ENCODE measurements around the gene HSPD1. TPM values are rescaled to one million over a fixed set of nuclear protein-coding genes. Genes with fewer than 3 reads are reported as not detected.
"Not testable (repeated sequence)": the region's sequence is repeated elsewhere in the genome, so short reads cannot be mapped to it uniquely, and the experiment has no call there.

HSPD1 gene
- polyA plus RNA-seq, 1 experiment: 283 TPM

DNA sequence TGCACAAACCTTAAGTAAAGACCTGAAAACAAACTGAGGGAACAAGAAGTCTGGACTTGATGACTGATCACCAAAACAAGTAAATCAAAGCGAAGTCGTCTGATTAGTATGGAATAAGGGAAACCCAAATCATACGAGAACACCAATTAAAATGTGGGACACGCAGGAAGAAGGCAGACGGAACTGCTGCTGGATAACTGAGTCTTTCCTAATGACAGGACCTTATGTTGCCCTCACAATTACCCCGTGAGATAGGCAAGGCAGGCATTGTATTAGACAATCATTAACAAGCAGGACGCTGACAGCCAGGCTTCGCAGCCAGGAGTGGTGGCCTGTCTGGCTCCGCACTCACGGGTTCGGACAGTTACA, 46.9 kb downstream of the HSPD1 start:
- TF ChIP-seq, protein P1, sequence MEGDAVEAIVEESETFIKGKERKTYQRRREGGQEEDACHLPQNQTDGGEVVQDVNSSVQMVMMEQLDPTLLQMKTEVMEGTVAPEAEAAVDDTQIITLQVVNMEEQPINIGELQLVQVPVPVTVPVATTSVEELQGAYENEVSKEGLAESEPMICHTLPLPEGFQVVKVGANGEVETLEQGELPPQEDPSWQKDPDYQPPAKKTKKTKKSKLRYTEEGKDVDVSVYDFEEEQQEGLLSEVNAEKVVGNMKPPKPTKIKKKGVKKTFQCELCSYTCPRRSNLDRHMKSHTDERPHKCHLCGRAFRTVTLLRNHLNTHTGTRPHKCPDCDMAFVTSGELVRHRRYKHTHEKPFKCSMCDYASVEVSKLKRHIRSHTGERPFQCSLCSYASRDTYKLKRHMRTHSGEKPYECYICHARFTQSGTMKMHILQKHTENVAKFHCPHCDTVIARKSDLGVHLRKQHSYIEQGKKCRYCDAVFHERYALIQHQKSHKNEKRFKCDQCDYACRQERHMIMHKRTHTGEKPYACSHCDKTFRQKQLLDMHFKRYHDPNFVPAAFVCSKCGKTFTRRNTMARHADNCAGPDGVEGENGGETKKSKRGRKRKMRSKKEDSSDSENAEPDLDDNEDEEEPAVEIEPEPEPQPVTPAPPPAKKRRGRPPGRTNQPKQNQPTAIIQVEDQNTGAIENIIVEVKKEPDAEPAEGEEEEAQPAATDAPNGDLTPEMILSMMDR (IDR thresholded peaks at IDR 0.05; ENCODE audit: low read depth, low read length): no peak
- POLR2A ChIA-PET: interaction anchor here (0.6 to 3.2 kb wide), 18 partner anchors 9 to 253 kb away, joined by 3 to 49 read pairs (median 5); partner anchors contain the start of genes HSPD1, HSPE1, MARS2 and MOB4
- peak overlapping the region; percentile 82 for H3K4me3 ChIP-seq (ENCODE audit: low read depth, low read length)
- CTCF ChIA-PET: interaction anchor here (0.5 to 1.0 kb wide), 5 partner anchors 12 to 1851 kb away, joined by 3 to 7 read pairs (median 3); partner anchors contain the start of gene SF3B1
- peaks cover 4% of the 10 kb centered on the region; the same call in 1 of the 2 replicates for H3K9me3 ChIP-seq (ENCODE audit: control insufficient read depth, insufficient read depth, low read length)
- H3K27ac ChIP-seq (ENCODE audit: low read depth, low read length): peak overlapping the region; percentile 88
- no peaks in the 10 kb centered on the region for H3K27me3 ChIP-seq (ENCODE audit: control insufficient read depth, insufficient read depth, low read length)
- DNase-seq (ENCODE audit: low read depth, low spot score): no peak

GRCh38 chr2:197450935-197451358, 48.7 kb downstream of the HSPD1 start:
- H3K9me3 ChIP-seq (ENCODE audit: control insufficient read depth, insufficient read depth, low read length); CTCF ChIA-PET: not testable (repeated sequence)

GRCh38 chr2:197450465-197450864, 49.2 kb downstream of the HSPD1 start:
- Histone ChIP-seq H3K9me3 (ENCODE audit: control insufficient read depth, insufficient read depth, low read length) (peaks cover 4% of the 10 kb centered on the region; the same call in 1 of the 2 replicates), H3K4me3 (ENCODE audit: low read depth, low read length) (no peak overlapping the region), H3K27me3 (ENCODE audit: control insufficient read depth, insufficient read depth, low read length) (no peaks in the 10 kb centered on the region), H3K27ac (ENCODE audit: low read depth, low read length) (no peak overlapping the region)
- DNase-seq (ENCODE audit: low read depth, low spot score): no peak
- POLR2A ChIA-PET: no interaction called here
- TF ChIP-seq, protein P1 (IDR thresholded peaks at IDR 0.05; ENCODE audit: low read depth, low read length): no peak
- CTCF ChIA-PET: no interaction called here

More at GRCh38 chr2:197450935-197451358, 48.7 kb downstream of the HSPD1 start:
- POLR2A ChIA-PET: interaction anchor here (1.3 kb wide), 1 partner anchor 16 kb away, joined by 8 read pairs; the partner anchor contains the start of gene SF3B1
- H3K27ac ChIP-seq (ENCODE audit: low read depth, low read length); H3K27me3 ChIP-seq (ENCODE audit: control insufficient read depth, insufficient read depth, low read length); DNase-seq (ENCODE audit: low read depth, low spot score); H3K4me3 ChIP-seq (ENCODE audit: low read depth, low read length): not testable (repeated sequence)

DNA sequence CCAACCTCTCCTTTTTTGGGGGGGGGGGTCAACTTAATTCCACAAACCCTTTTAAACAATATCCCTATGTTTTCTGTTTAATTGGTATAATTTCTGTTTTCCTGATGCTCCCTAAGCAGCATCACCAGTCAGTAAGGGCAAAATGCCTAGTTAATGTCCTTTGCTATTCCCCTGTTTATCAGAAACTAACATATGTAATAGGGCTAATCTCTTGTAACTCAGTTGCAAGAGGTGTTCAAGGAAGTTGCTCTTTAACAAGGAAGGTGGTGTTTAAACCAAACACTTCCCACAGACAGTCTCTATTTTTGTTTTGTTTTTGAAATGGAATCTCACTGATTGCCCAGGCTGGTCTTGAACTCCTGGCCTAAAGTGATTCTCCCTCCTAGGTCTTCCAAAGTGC, 52.8 kb downstream of the HSPD1 start:
- Histone ChIP-seq H3K27me3 (ENCODE audit: control insufficient read depth, insufficient read depth, low read length) (no peaks in the 10 kb centered on the region), H3K9me3 (ENCODE audit: control insufficient read depth, insufficient read depth, low read length) (peaks cover 4% of the 10 kb centered on the region; the same call in 1 of the 2 replicates), H3K4me3 (ENCODE audit: low read depth, low read length) (no peak overlapping the region), H3K27ac (ENCODE audit: low read depth, low read length) (no peak overlapping the region)
- TF ChIP-seq, protein P1 (IDR thresholded peaks at IDR 0.05; ENCODE audit: low read depth, low read length): no peak
- ChIA-PET CTCF (no interaction called here), POLR2A (no interaction called here)
- no peak for DNase-seq (ENCODE audit: low read depth, low spot score)

DNA sequence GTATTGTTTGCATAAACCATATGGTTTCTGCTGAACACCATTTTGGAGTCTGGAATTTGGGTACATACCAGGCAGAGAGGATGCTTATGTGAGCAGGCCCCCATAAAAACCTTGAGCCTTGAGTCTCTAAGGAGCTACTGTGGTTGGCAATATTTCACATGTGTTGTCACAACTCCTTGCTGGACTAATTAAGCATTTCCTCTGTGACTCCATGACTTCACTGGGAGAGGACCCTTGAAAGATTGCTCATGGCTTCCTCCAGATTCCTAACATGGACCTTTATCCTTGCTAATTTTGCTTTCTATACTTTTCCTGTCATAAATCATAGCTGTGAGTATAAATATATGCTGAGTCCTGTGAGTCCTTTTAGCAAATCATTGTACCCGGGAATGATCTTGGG, 53.9 kb downstream of the HSPD1 start:
- CTCF ChIA-PET: interaction anchor here (0.8 kb wide), 1 partner anchor 10 kb away, joined by 3 read pairs; no protein-coding TSS in a partner anchor
- no peak for DNase-seq (ENCODE audit: low read depth, low spot score)
- peaks cover 4% of the 10 kb centered on the region; the same call in 1 of the 2 replicates for H3K9me3 ChIP-seq (ENCODE audit: control insufficient read depth, insufficient read depth, low read length)
- H3K27me3 ChIP-seq (ENCODE audit: control insufficient read depth, insufficient read depth, low read length): no peaks in the 10 kb centered on the region
- H3K27ac ChIP-seq (ENCODE audit: low read depth, low read length): no peak overlapping the region
- TF ChIP-seq, protein P1 (IDR thresholded peaks at IDR 0.05; ENCODE audit: low read depth, low read length): no peak
- H3K4me3 ChIP-seq (ENCODE audit: low read depth, low read length): no peak overlapping the region
- POLR2A ChIA-PET: no interaction called here

All from AG04450 (cell line).